GM12878 (cell line): ENCODE results near the gene DZIP1L. TPM values are rescaled to one million over a fixed set of nuclear protein-coding genes. Genes with fewer than 3 reads are reported as not detected.

Experiments used
- ATAC-seq: fragments of 200-7000 bp; cut with Tn5 transposase; 3 replicates; pipeline ENCODE4 v1.9.1; 2020; ENCODE audit warnings: mild to moderate bottlenecking, moderate library complexity
- BruUV-seq: library from RNA; stranded (reverse); fragments of 400-500 nt; replicated peaks from 2 replicates; lab custom pipeline; 2021; lab: Mats Ljungman, UMichigan
- CTCF ChIA-PET: fragments of 300-600 bp; sonication (Branson Sonifier 250); formaldehyde crosslinking; extraction: SDS; loops from one replicate; lab custom pipeline; 2021; ENCODE audit warnings: inconsistent platforms; lab: Yijun Ruan, JAX
- POLR2A ChIA-PET: fragments of 350-600 bp; formaldehyde crosslinking; extraction: SDS; loops from one replicate; lab custom pipeline; 2021; ENCODE audit warnings: inconsistent platforms; lab: Charles Lee
- RAD21 ChIA-PET: fragments of 300-600 bp; sonication (Branson Sonifier 250); formaldehyde crosslinking; loops from one replicate; lab custom pipeline; 2023; ENCODE audit warnings: antibody characterized with exemption; ENCODE audit not compliant: unreplicated experiment; lab: Charles Lee
- SMC1A ChIA-PET: fragments of 300-600 bp; sonication (Branson Sonifier 250); formaldehyde crosslinking; loops from one replicate; lab custom pipeline; 2023; ENCODE audit not compliant: unreplicated experiment, uncharacterized antibody; lab: Charles Lee
- DNase-seq: peaks from one replicate; pipeline ENCODE4 v3.0.0-alpha.2; 2011; ENCODE audit warnings: low read depth, low spot score
- FAIRE-seq: peaks from 3 replicates; lab custom pipeline; 2011; peaks lifted over from hg19 to GRCh38; lab: Jason Lieb, UNC
- H2AFZ ChIP-seq: 2 replicates; pipeline ENCODE4 v1.6.0; 2011; ENCODE audit warnings: low read depth, low read length, control low read depth; ENCODE audit not compliant: control insufficient read depth
- H3K27ac ChIP-seq: 2 replicates; pipeline ENCODE4 v1.5.1; 2011; ENCODE audit warnings: control low read depth; ENCODE audit not compliant: control insufficient read depth, insufficient read depth
- H3K27me3 ChIP-seq, 2 experiments: replicated peaks in 1 of 2; 2 replicates each; pipeline versions ENCODE4 v1.6.0 to v1.6.1; 2011; ENCODE audit warnings: low read length in 1 of 2; ENCODE audit not compliant: control insufficient read depth in 2 of 2, insufficient read depth in 2 of 2
- H3K36me3 ChIP-seq, 2 experiments: 2 replicates each; pipeline ENCODE4 v1.5.1; 2011; ENCODE audit warnings: low read length in 1 of 2; ENCODE audit not compliant: control insufficient read depth in 2 of 2, insufficient read depth in 2 of 2
- H3K4me1 ChIP-seq: 2 replicates; pipeline ENCODE4 v1.6.1; 2011; ENCODE audit warnings: mild to moderate bottlenecking, low read length, moderate library complexity, mixed read lengths; ENCODE audit not compliant: control insufficient read depth, insufficient read depth
- H3K4me2 ChIP-seq: 2 replicates; pipeline ENCODE4 v1.6.0; 2011; ENCODE audit warnings: control low read depth; ENCODE audit not compliant: control insufficient read depth, insufficient read depth
- H3K4me3 ChIP-seq: fragments of 200-600 bp; sonication (generic); 2 replicates; pipeline ENCODE4 v1.5.1; 2016
- H3K79me2 ChIP-seq: 2 replicates; pipeline ENCODE4 v1.6.0; 2011; ENCODE audit warnings: low read length; ENCODE audit not compliant: control insufficient read depth, insufficient read depth
- H3K9ac ChIP-seq: 2 replicates; pipeline ENCODE4 v1.8.0; 2011; ENCODE audit warnings: low read length, control low read depth, mixed read lengths; ENCODE audit not compliant: control insufficient read depth, insufficient read depth
- H3K9me3 ChIP-seq: replicated peaks from 3 replicates; pipeline ENCODE4 v1.5.1; 2011; ENCODE audit warnings: mild to moderate bottlenecking, low read length; ENCODE audit not compliant: control insufficient read depth, insufficient read depth
- H4K20me1 ChIP-seq: 2 replicates; pipeline ENCODE4 v1.6.0; 2011; ENCODE audit not compliant: control insufficient read depth, insufficient read depth
- BMI1 ChIP-seq: fragments of 450-650 bp; IDR thresholded peaks from 2 replicates; pipeline ENCODE4 v1.6.1; 2016; ENCODE audit warnings: mild to moderate bottlenecking, moderate library complexity, borderline replicate concordance
- CBFB ChIP-seq: IDR thresholded peaks from 2 replicates; pipeline ENCODE4 v1.6.1; 2016; ENCODE audit warnings: antibody characterized with exemption, low read depth
- FOXK2 ChIP-seq: fragments of 450-650 bp; IDR thresholded peaks from 2 replicates; pipeline ENCODE4 v1.6.1; 2017; ENCODE audit warnings: mild to moderate bottlenecking, moderate library complexity
- HDAC2 ChIP-seq: fragments of 200-600 bp; sonication (generic); IDR thresholded peaks from 2 replicates; pipeline ENCODE4 v1.6.1; 2017
- KAT2A ChIP-seq: conservative IDR thresholded peaks from 2 replicates; pipeline ENCODE4 v1.6.1; 2011; ENCODE audit warnings: low read depth, low read length; ENCODE audit not compliant: control insufficient read depth
- KDM1A ChIP-seq: fragments of 200-600 bp; sonication (generic); IDR thresholded peaks from 2 replicates; pipeline ENCODE4 v1.6.1; 2016; ENCODE audit warnings: borderline replicate concordance
- MAX ChIP-seq: IDR thresholded peaks from 2 replicates; pipeline ENCODE4 v1.6.1; 2012; ENCODE audit warnings: low read depth, low read length, improper control_type of control experiment
- MEF2A ChIP-seq: IDR thresholded peaks from 2 replicates; pipeline ENCODE4 v1.6.1; 2011; ENCODE audit warnings: low read depth, mild to moderate bottlenecking, low read length, moderate library complexity; ENCODE audit not compliant: insufficient read depth
- MYC ChIP-seq: IDR thresholded peaks from 2 replicates; pipeline ENCODE4 v1.6.1; 2011; ENCODE audit warnings: mild to moderate bottlenecking, low read length, moderate library complexity, inconsistent platforms; ENCODE audit not compliant: insufficient read depth, insufficient replicate concordance, insufficient read length, severe bottlenecking
- NFIC ChIP-seq: IDR thresholded peaks from 2 replicates; pipeline ENCODE4 v1.6.1; 2012; ENCODE audit warnings: low read depth, mild to moderate bottlenecking, inconsistent platforms, low read length, moderate library complexity
- NR2C1 ChIP-seq: fragments of 450-650 bp; IDR thresholded peaks from 2 replicates; pipeline ENCODE4 v1.6.1; 2017; ENCODE audit warnings: antibody characterized with exemption, mild to moderate bottlenecking, moderate library complexity
- RUNX3 ChIP-seq: IDR thresholded peaks from 2 replicates; pipeline ENCODE4 v1.6.1; 2012; ENCODE audit warnings: low read length, inconsistent platforms
- TBL1XR1 ChIP-seq: IDR thresholded peaks from 2 replicates; pipeline ENCODE4 v1.6.1; 2012; ENCODE audit warnings: low read depth, low read length, improper control_type of control experiment
- TCF12 ChIP-seq: IDR thresholded peaks from 2 replicates; pipeline ENCODE4 v1.6.1; 2011; ENCODE audit warnings: low read depth, mild to moderate bottlenecking, low read length
- ZBTB40 ChIP-seq: fragments of 450-650 bp; IDR thresholded peaks from 2 replicates; pipeline ENCODE4 v1.6.1; 2016; ENCODE audit warnings: mild to moderate bottlenecking, moderate library complexity, borderline replicate concordance
- ZNF24 ChIP-seq: fragments of 450-650 bp; IDR thresholded peaks from 2 replicates; pipeline ENCODE4 v1.6.1; 2017; ENCODE audit warnings: antibody characterized with exemption, mild to moderate bottlenecking
- WGBS: methylation state at CpG from one replicate; pipeline ENCODE4 v1.1.6; 2016; ENCODE audit warnings: low lambda C conversion rate; ENCODE audit not compliant: insufficient replicate concordance, insufficient coverage; ENCODE audit errors: missing lambda C conversion rate; 5-methylcytosine and 5-hydroxymethylcytosine counted together
- in situ Hi-C: fragments of 300-500 bp; cut with MboI; formaldehyde crosslinking; loops from 9 replicates; pipeline ENCODE4 v1.14.3; 2018; ENCODE audit warnings: mixed read lengths
- intact Hi-C: fragments of 100-400 bp; cut with micrococcal nuclease; formaldehyde crosslinking; loops from one replicate; pipeline ENCODE4 v1.14.2; 2022; ENCODE audit not compliant: unreplicated experiment
- polyA plus RNA-seq, 11 experiments: library from polyadenylated mRNA; depleted of rRNA in 4 of 11; unstranded in 6 of 11; stranded (reverse) in 5 of 11; fragments of >200 nt; fragmentation: Nextera tagmentation in 4 of 11; fragmentation: Illumina TruSeq in 1 of 11; extraction: Ambion mirVana in 4 of 11; extraction: Trizol in 1 of 11; gene quantifications; 1 replicate in 1 of 11; 2 replicates in 10 of 11; pipeline versions ENCODE4 v1.2.1 to v1.2.3, GENCODE V29; 2011 to 2016; ENCODE audit warnings: inconsistent platforms in 2 of 11, missing spikeins in 2 of 11, low read depth in 1 of 11
- total RNA-seq, 4 experiments: library from RNA; depleted of rRNA in 3 of 4; stranded (reverse); fragments of >200 nt in 3 of 4; fragmentation: Illumina TruSeq in 1 of 4; extraction: Trizol in 1 of 4; gene quantifications; 2 replicates each; pipeline versions ENCODE4 v1.2.1 to v1.2.3, GENCODE V29; 2013 to 2021

DZIP1L gene
- total and polyA plus RNA-seq, 10 of the 15 experiments (the other 5 are each of a cell fraction or from before 2014, with no cell fraction given), result not detected

- no peak for TF ChIP-seq HDAC2
- TF ChIP-seq MEF2A, result no peak
Measured at GRCh38 chr3:138125548-138126221, 10.3 kb upstream of the DZIP1L start (continued).

GRCh38 chr3:138124706-138125355 is 9.4 kb upstream of the DZIP1L start:
- Histone ChIP-seq H3K4me1 (no peaks in the 10 kb centered on the region), H3K4me3 (no peak overlapping the region), H3K4me2 (no peak overlapping the region), H3K27me3 (no peaks in the 10 kb centered on the region; a peak in 1 of 4 replicates), H3K9ac (no peak overlapping the region), H3K27ac (no peak overlapping the region), H2AFZ (no peak overlapping the region), H3K79me2 (no peaks in the 10 kb centered on the region), H4K20me1 (no peaks in the 10 kb centered on the region), H3K36me3 (no peaks in the 10 kb centered on the region), H3K9me3 (no peaks in the 10 kb centered on the region)
- FAIRE-seq, result no peak
- ChIA-PET SMC1A (no interaction called here), RAD21 (no interaction called here), POLR2A (no interaction called here), CTCF (interaction anchor here (1.1 to 1.5 kb wide), 2 partner anchors 55 to 58 kb away, joined by 3 read pairs; no protein-coding TSS in a partner anchor)
- ATAC-seq, result no peak
- in situ Hi-C loops (no loop called here), intact Hi-C loops (no loop called here)
- DNase-seq, result no peak
- 48% methylated on average over 10 of the region's 10 CpGs for WGBS
- no peak for TF ChIP-seq RUNX3
- TF ChIP-seq TBL1XR1, result no peak
- no peak for TF ChIP-seq NR2C1
- TF ChIP-seq BMI1, result no peak
- TF ChIP-seq ZNF24, result no peak
- TF ChIP-seq KAT2A, result no peak
- no peak for TF ChIP-seq NFIC
- no peak for TF ChIP-seq KDM1A
- TF ChIP-seq ZBTB40, result no peak
- no peak for TF ChIP-seq TCF12
- TF ChIP-seq MYC, result no peak
- no peak for TF ChIP-seq MAX
- TF ChIP-seq FOXK2, result no peak
- no peak for TF ChIP-seq CBFB
- TF ChIP-seq, all 136 proteins: peak for 0
- no TSS peak for BruUV-seq
